HFFc6 (cell line): Measurements from ENCODE around the gene LGALSL. TPM values are rescaled to one million over a fixed set of nuclear protein-coding genes. Genes with fewer than 3 reads are reported as not detected.

Experiments used
- DNase-seq: peaks from one replicate; pipeline ENCODE4 v3.0.0-alpha.2; 2018
- H3K27ac Mint-ChIP-seq: 2 replicates; pipeline ENCODE4 v1.8.0; 2020; ENCODE audit warnings: mild to moderate bottlenecking, mixed read lengths
- H3K27me3 Mint-ChIP-seq: 2 replicates; pipeline ENCODE4 v1.8.0; 2021; ENCODE audit warnings: mild to moderate bottlenecking, moderate library complexity, mixed read lengths; ENCODE audit not compliant: insufficient read depth
- H3K36me3 Mint-ChIP-seq: 2 replicates; pipeline ENCODE4 v1.8.0; 2021; ENCODE audit warnings: low read depth, mixed read lengths
- H3K4me1 Mint-ChIP-seq: 2 replicates; pipeline ENCODE4 v1.8.0; 2020; ENCODE audit warnings: low read depth, mixed read lengths
- H3K4me3 Mint-ChIP-seq: 2 replicates; pipeline ENCODE4 v1.8.0; 2020; ENCODE audit warnings: mild to moderate bottlenecking, moderate library complexity, mixed read lengths
- H3K9me3 Mint-ChIP-seq: 2 replicates; pipeline ENCODE4 v1.8.0; 2020; ENCODE audit warnings: mild to moderate bottlenecking, mixed read lengths
- CTCF ChIP-seq: fragments of 200-600 bp; sonication (generic); IDR thresholded peaks from 2 replicates; pipeline ENCODE4 v1.5.0; 2021; ENCODE audit warnings: antibody characterized with exemption, mild to moderate bottlenecking
- total RNA-seq, 6 experiments: library from RNA; stranded (reverse); fragmentation: NEBNext Ultra II Directional; extraction: Animal tissue kit (Norgen Biotek cat#: 25700); gene quantifications; 2 replicates in 1 of 6; 3 replicates in 5 of 6; pipeline ENCODE4 v1.2.3, GENCODE V29; 2021

Gene LGALSL
- total RNA-seq, 6 experiments from 2014 or later: 0.64 to 2.1 (median 0.82) TPM

DNA sequence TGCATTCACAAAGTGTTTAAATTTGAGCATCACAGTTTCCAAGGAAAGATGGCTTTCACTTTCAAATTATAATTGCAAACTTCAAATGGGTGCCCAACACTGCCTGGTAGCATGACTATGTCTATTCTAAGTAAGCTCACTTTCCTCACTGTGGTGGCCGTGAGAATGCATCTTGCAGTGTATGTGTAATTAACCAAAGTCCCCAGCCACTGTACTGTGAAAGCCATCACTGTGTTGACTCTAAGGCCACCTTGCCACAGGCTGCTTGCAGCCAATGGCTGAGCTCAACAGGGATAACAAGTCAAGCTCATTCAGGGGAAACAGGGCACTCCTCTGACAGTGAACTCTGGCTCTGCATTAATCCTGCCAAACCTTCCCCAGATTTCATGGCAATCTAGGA is 43.3 kb upstream of the LGALSL start:
- DNase-seq: no peak
- no peak overlapping the region for H3K27ac Mint-ChIP-seq
- H3K27me3 Mint-ChIP-seq: peaks cover 12% of the 10 kb centered on the region; the same call in 1 of the 2 replicates

DNA sequence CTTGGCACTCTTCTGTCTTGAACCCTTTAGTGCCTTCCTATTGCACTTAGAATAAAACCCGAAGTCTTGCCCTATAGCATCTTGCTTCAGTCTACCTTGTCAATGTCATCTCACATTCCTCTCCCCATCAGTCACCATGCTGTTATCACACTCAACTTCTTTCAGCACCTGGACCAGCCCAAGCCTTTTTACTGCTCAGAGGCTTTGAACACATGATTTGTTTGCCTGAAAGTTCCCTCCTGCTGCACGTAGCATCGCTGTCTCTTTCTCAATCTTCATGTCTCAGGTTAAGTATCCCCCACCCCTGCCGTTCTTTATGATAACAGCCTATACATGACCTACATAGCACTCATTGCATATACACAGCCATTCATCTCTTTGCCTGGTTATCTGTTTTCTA is 41.3 kb upstream of the LGALSL start:
- no peaks in the 10 kb centered on the region for H3K9me3 Mint-ChIP-seq
- DNase-seq: no peak
- no peak overlapping the region for H3K4me3 Mint-ChIP-seq
- H3K27ac Mint-ChIP-seq: no peak overlapping the region
- no peaks in the 10 kb centered on the region for H3K4me1 Mint-ChIP-seq
- H3K36me3 Mint-ChIP-seq: no peaks in the 10 kb centered on the region
- TF ChIP-seq CTCF: no peak
- peaks cover 18% of the 10 kb centered on the region for H3K27me3 Mint-ChIP-seq

More for the DNA sequence above, 43.3 kb upstream of the LGALSL start:
- Mint-ChIP-seq H3K9me3 (no peaks in the 10 kb centered on the region), H3K36me3 (no peaks in the 10 kb centered on the region), H3K4me1 (peaks cover 8% of the 10 kb centered on the region), H3K4me3 (no peak overlapping the region)
- no peak for TF ChIP-seq CTCF

DNA sequence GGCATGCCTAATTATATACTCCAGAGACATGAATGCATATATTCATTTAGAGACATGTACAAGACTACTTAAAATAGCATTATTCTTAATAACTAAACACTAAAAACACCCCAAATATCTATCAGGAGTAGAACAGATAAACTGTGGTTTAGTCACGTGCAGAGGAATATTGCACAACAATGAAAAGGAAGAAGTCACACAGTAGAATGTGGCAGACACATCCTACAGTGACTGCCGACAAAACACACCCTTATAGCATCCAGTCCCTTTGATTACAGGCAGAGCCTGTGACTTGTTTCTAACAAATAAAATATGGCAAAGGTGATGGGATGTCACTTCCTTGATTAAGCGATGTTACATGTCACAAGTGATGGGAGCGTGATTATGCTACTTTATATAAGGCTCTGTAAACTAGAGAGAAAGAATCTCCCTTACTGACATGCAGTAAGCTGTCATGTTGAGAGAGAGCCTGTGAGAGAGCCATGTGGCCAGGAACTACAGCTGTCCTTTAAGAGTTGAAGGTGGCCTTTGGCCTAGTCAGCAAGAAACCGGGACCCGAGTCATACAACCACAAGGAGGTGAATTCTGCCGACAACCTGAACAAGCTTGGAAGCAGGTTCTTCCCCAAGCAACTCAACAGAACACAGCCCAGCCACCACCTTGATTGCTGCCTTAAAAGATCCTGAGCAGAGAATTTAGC is 39.1 kb upstream of the LGALSL start:
- no peaks in the 10 kb centered on the region for H3K36me3 Mint-ChIP-seq
- H3K4me1 Mint-ChIP-seq: no peaks in the 10 kb centered on the region
- DNase-seq: no peak
- no peak overlapping the region for H3K4me3 Mint-ChIP-seq
- H3K27me3 Mint-ChIP-seq: peaks cover 29% of the 10 kb centered on the region
- no peak for TF ChIP-seq CTCF
- no peaks in the 10 kb centered on the region for H3K9me3 Mint-ChIP-seq
- no peak overlapping the region for H3K27ac Mint-ChIP-seq

- Mint-ChIP-seq H3K9me3 (no peaks in the 10 kb centered on the region), H3K4me3 (no peak overlapping the region), H3K4me1 (no peaks in the 10 kb centered on the region), H3K27ac (no peak overlapping the region), H3K36me3 (no peaks in the 10 kb centered on the region), H3K27me3 (peaks cover 30% of the 10 kb centered on the region)
- TF ChIP-seq CTCF: no peak
- DNase-seq: no peak
These were observed 36.3 kb upstream of the LGALSL start for GRCh38 chr2:64417624-64418023.

- DNase-seq: no peak
- no peak overlapping the region for H3K4me3 Mint-ChIP-seq
- H3K27me3 Mint-ChIP-seq: peaks cover 32% of the 10 kb centered on the region
These were observed 34.3 kb upstream of the LGALSL start for GRCh38 chr2:64419596-64420165.

More at GRCh38 chr2:64419596-64420165, 34.3 kb upstream of the LGALSL start:
- Mint-ChIP-seq H3K9me3 (no peaks in the 10 kb centered on the region), H3K4me1 (no peaks in the 10 kb centered on the region), H3K27ac (no peak overlapping the region), H3K36me3 (no peaks in the 10 kb centered on the region)
- TF ChIP-seq CTCF: no peak
